LNCAP (cell line): ENCODE results near the gene TGFBR3.

Experiments used
- TF ChIP-seq, protein P1 (sequence below): fragments of 450-650 bp; IDR thresholded peaks from 2 replicates; pipeline ENCODE4 v1.5.1; 2017; ENCODE audit warnings: mild to moderate bottlenecking

TGFBR3 gene

DNA sequence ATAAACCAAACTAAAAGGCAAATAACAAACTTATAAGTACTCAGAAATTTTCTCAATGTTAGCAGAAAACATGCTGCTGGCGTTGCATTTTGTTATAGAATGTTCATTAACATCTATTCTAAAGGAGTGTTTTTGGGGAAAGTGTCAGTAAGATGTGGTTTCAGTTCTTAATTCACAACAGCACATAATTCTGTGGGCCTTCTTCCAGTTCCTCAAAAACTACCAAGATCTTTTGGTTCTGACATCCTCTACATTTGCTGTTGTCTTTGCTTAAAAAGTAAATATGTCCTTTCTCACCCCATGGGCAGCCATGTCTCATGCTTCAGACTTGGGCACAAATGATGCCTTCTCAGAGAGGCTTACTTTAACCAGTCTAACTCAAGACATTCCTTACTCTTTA, 232.8 kb downstream of the TGFBR3 start:
- TF ChIP-seq, protein P1, sequence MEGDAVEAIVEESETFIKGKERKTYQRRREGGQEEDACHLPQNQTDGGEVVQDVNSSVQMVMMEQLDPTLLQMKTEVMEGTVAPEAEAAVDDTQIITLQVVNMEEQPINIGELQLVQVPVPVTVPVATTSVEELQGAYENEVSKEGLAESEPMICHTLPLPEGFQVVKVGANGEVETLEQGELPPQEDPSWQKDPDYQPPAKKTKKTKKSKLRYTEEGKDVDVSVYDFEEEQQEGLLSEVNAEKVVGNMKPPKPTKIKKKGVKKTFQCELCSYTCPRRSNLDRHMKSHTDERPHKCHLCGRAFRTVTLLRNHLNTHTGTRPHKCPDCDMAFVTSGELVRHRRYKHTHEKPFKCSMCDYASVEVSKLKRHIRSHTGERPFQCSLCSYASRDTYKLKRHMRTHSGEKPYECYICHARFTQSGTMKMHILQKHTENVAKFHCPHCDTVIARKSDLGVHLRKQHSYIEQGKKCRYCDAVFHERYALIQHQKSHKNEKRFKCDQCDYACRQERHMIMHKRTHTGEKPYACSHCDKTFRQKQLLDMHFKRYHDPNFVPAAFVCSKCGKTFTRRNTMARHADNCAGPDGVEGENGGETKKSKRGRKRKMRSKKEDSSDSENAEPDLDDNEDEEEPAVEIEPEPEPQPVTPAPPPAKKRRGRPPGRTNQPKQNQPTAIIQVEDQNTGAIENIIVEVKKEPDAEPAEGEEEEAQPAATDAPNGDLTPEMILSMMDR: no peak

DNA sequence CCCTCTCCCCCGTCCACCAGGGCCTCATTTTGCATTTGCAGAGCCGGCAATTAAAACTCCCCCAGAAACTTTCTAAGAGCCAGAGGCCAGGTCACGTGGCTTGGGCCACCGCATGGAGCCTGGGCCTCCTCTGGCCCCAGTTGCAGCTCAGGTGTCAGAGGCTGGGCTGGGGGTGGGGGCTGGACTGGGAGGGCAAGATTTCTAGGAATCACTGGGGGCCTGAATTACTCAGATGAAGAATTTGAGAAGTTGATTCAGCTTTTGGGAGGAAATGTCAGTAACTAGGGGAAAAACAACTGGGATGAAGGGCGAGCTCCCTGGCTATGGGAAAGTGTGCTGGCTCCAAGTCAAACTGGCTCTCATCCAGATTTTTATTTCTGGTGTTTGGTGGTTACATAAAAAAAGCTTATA, 234.3 kb downstream of the TGFBR3 start:
- TF ChIP-seq, protein P1: no peak

DNA sequence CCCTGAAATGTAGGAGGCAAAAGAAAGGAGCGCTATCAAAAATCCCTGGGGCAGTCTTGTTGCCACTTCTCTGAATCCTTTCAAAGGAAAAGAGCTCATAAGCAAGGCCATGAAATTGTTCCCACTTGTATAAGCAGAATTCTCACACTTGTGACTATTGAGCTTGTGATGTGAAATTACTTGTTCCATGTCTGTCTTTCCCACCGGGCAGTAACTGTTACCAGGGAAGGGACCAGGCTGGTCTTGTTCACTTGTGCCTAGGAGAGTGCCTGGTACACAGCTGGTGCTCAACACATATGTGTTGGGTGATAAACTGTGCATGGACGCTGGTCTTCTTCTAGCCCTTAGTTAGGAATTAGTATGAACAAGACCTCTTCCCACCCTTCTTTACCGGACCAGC, 234.7 kb downstream of the TGFBR3 start:
- TF ChIP-seq, protein P1: no peak

DNA sequence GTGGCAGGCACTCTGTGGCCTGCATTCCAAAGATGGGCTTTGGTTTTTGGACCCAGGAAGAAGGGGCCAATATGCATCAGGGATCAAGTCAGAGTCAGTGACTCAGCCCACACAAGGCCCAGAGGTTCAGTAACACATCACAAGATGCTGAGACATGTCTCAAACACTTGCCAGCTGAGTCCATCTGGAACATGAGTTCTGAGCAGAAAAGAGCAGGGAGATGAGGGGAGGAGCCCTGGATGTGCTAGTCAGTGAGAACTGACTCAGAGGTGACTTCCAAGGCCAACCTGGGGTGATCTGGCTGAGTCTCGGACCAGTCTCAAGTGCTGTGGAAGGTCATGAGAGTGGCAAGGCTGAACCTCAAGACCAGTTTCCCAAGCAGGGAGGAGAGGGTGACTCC, 235.2 kb downstream of the TGFBR3 start:
- TF ChIP-seq, protein P1: no peak

DNA sequence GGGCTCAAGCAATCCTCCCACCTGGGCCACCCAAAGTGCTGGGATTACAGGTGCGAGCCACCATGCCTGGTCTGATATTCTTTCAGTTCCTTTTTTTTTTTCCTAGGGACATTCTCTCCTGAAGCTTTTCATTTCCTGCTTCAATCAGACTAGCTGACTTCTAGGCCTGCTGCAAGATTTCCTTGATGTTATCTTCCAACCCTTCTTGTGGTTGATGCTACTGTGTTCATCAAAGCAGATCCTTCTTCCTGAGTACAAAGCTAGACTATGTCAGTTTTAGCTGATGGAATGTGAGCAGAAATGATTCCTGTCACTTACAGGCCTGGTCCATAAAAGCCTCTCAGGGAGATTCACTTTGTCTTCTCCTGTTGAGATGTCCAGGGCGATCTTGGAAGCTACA, 238.9 kb downstream of the TGFBR3 start:
- TF ChIP-seq, protein P1: no peak

DNA sequence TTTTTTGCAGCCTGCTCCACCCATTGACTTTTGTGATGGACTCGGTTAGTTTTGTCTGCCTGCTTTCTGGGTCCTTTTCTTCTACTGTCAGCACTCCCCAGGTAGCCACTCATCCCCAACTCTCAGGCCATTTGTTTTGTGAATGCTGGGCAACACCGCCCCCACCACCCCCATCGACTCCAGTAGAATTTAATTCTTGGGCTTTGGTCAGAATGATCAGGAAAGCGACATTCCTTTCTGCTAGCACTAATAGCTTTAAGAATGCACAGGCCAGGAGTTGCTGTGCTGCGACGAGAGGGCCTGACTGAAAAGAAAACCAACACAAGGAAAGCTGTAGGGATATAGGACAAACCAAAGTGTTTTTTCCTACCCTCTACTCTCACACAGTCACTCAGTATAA, 240.9 kb downstream of the TGFBR3 start:
- TF ChIP-seq, protein P1: no peak

DNA sequence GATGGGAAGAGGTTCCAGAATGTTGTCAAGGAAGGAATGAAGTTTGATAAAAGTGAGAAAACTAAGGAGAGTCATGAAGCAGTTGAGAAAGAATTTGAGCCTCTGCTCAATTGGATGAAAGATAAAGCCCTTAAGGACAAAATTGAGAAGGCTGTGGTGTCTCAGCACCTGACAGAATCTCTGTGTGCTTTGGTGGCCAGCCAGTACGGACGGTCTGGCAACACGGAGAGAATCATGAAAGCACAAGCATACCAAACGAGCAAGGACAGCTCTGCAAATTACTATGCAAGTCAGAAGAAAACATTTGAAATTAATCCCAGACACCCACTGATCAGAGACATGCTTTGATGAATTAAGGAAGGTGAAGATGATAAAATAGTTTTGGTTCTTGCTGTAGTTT, 242.5 kb downstream of the TGFBR3 start:
- TF ChIP-seq, protein P1: no peak

DNA sequence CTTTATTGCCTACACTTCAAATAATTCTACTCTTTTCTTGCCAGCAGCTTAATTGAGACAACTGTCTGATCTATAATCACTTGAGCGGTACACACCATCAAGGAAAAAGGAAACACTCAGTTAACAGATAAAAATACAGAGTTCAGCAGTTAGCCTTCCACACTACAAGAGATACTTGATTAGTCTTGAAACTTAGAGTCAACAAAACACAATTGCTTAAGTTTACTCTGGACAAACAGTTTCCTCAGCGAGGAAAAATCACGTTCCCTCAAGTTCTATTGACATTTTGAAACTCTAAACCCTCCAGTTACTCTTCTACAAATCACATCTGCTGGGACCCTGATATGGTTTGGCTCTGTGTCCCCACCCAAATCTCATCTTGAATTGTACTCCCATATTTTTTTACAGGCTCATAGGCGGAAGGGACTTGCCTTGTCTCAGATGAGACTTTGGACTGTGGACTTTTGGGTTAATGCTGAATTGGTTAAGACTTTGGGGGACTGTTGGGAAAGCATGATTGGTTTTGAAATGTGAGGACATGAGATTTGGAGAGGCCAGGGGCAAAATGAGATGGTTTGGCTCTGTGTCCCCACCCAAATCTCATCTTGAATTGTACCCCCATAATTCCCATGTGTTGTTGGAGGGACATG, 244.9 kb downstream of the TGFBR3 start:
- TF ChIP-seq, protein P1: no peak
